Measurements from ENCODE around the gene HNF1B. TPM values are rescaled to one million over a fixed set of nuclear protein-coding genes. Genes with fewer than 3 reads are reported as not detected.

HNF1B gene
- total and polyA plus RNA-seq, 8 donors, result 9.6 to 40.6 (median 36.1) TPM

GRCh38 chr17:37761961-37762360 is 17.1 kb upstream of the HNF1B start:
- no peak for TF ChIP-seq CTCF (IDR thresholded peaks at IDR 0.05)
- DNase-seq, result no peak
- Histone ChIP-seq H3K4me1 (peaks cover 0 to 14% of the 10 kb centered on the region in 2 donors), H3K27ac (no peak overlapping the region), H3K36me3 (no peaks in the 10 kb centered on the region), H3K9me3 (no peaks in the 10 kb centered on the region), H3K4me3 (no peak overlapping the region), H3K27me3 (peaks cover 0 to 60% of the 10 kb centered on the region in 2 donors)
- ATAC-seq, result no peak
- intact Hi-C loops (cut with DNase I), result no loop called here

- Histone ChIP-seq H3K9me3 (no peaks in the 10 kb centered on the region), H3K27ac (no peak overlapping the region), H3K4me3 (no peak overlapping the region), H3K36me3 (no peaks in the 10 kb centered on the region), H3K4me1 (peaks cover 0 to 9% of the 10 kb centered on the region in 2 donors), H3K27me3 (peaks cover 0 to 62% of the 10 kb centered on the region in 2 donors)
- DNase-seq (no peak), ATAC-seq (no peak)
- intact Hi-C loops (cut with DNase I), result no loop called here
- no peak for TF ChIP-seq CTCF (IDR thresholded peaks at IDR 0.05)
Measured at GRCh38 chr17:37761059-37761458, 16.2 kb upstream of the HNF1B start.

GRCh38 chr17:37759014-37759637 is 14.3 kb upstream of the HNF1B start:
- DNase-seq (no peak), ATAC-seq (no peak)
- no peaks in the 10 kb centered on the region for H3K9me3 ChIP-seq

GRCh38 chr17:37756051-37756450 is 11.2 kb upstream of the HNF1B start:
- DNase-seq (no peak), ATAC-seq (no peak)
- Histone ChIP-seq H3K27me3 (peaks cover 0 to 38% of the 10 kb centered on the region in 2 donors), H3K27ac (no peak overlapping the region), H3K4me3 (no peak overlapping the region), H3K4me1 (peaks cover 0 to 5% of the 10 kb centered on the region in 2 donors), H3K36me3 (no peaks in the 10 kb centered on the region), H3K9me3 (no peaks in the 10 kb centered on the region)
- no peak for TF ChIP-seq CTCF (IDR thresholded peaks at IDR 0.05)
- intact Hi-C loops (cut with DNase I), result no loop called here

More at GRCh38 chr17:37759014-37759637, 14.3 kb upstream of the HNF1B start:
- Histone ChIP-seq H3K27ac (no peak overlapping the region), H3K27me3 (peaks cover 0 to 54% of the 10 kb centered on the region in 2 donors), H3K4me3 (no peak overlapping the region), H3K36me3 (no peaks in the 10 kb centered on the region), H3K4me1 (peaks cover 0 to 9% of the 10 kb centered on the region in 2 donors)
- intact Hi-C loops (cut with DNase I), result no loop called here
- no peak for TF ChIP-seq CTCF (IDR thresholded peaks at IDR 0.05)

GRCh38 chr17:37755455-37755854 is 10.6 kb upstream of the HNF1B start:
- no peak for ATAC-seq
- Histone ChIP-seq H3K27ac (no peak overlapping the region), H3K27me3 (peaks cover 0 to 33% of the 10 kb centered on the region in 2 donors), H3K36me3 (no peaks in the 10 kb centered on the region), H3K4me3 (no peak overlapping the region), H3K4me1 (no peaks in the 10 kb centered on the region), H3K9me3 (no peaks in the 10 kb centered on the region)
- intact Hi-C loops (cut with DNase I), result no loop called here
- TF ChIP-seq CTCF (IDR thresholded peaks at IDR 0.05), result no peak
- no peak for DNase-seq
